Smooth muscle cell (in vitro differentiated cells): ENCODE data around the gene MCAM. TPM values are rescaled to one million over a fixed set of nuclear protein-coding genes. Genes with fewer than 3 reads are reported as not detected.

Source experiments
- DNase-seq: peaks from one replicate; lab custom pipeline; 2025; ENCODE audit not compliant: unreplicated experiment; lab: John Stamatoyannopoulos, UW
- H2AFZ ChIP-seq: fragments of 200-600 bp; sonication (generic); 2 replicates; pipeline ENCODE4 v1.6.0; 2016; ENCODE audit warnings: antibody characterized with exemption, low read depth, mild to moderate bottlenecking
- H3F3A ChIP-seq: fragments of 200-600 bp; sonication (generic); 2 replicates; pipeline ENCODE4 v1.6.0; 2017; ENCODE audit warnings: antibody characterized with exemption, low read depth
- H3K27ac ChIP-seq: fragments of 200-600 bp; sonication (generic); 2 replicates; pipeline ENCODE4 v1.5.1; 2016; ENCODE audit warnings: low read depth, mild to moderate bottlenecking
- H3K27me3 ChIP-seq: fragments of 200-600 bp; sonication (generic); 2 replicates; pipeline ENCODE4 v1.6.1; 2016; ENCODE audit warnings: low read depth, mild to moderate bottlenecking
- H3K36me3 ChIP-seq: fragments of 200-600 bp; sonication (generic); 2 replicates; pipeline ENCODE4 v1.5.1; 2016; ENCODE audit warnings: low read depth
- H3K4me1 ChIP-seq: fragments of 200-600 bp; sonication (generic); 2 replicates; pipeline ENCODE4 v1.5.1; 2016; ENCODE audit warnings: low read depth
- H3K4me2 ChIP-seq: fragments of 200-600 bp; sonication (generic); 2 replicates; pipeline ENCODE4 v1.6.0; 2016; ENCODE audit warnings: mild to moderate bottlenecking
- H3K4me3 ChIP-seq: fragments of 200-600 bp; sonication (generic); 2 replicates; pipeline ENCODE4 v1.5.1; 2016; ENCODE audit warnings: mild to moderate bottlenecking
- H3K79me2 ChIP-seq: fragments of 200-600 bp; sonication (generic); 2 replicates; pipeline ENCODE4 v1.6.0; 2016; ENCODE audit warnings: low read depth, mild to moderate bottlenecking
- H3K9ac ChIP-seq: fragments of 200-600 bp; sonication (generic); 2 replicates; pipeline ENCODE4 v1.6.0; 2016; ENCODE audit warnings: low read depth
- H3K9me3 ChIP-seq: fragments of 200-600 bp; sonication (generic); replicated peaks from 2 replicates; pipeline ENCODE4 v1.5.1; 2016; ENCODE audit warnings: low read depth
- H4K20me1 ChIP-seq: fragments of 200-600 bp; sonication (generic); 2 replicates; pipeline ENCODE4 v1.6.0; 2016; ENCODE audit warnings: low read depth
- CTCF ChIP-seq: fragments of 200-600 bp; sonication (generic); IDR thresholded peaks from 2 replicates; pipeline ENCODE4 v1.5.1; 2017; ENCODE audit warnings: borderline replicate concordance, mild to moderate bottlenecking, antibody characterized with exemption; ENCODE audit not compliant: insufficient read depth, poor library complexity, severe bottlenecking
- WGBS: methylation state at CpG from one replicate; pipeline ENCODE4 v1.1.7; 2016; ENCODE audit warnings: low lambda C conversion rate; 5-methylcytosine and 5-hydroxymethylcytosine counted together
- polyA plus RNA-seq: library from polyadenylated mRNA; unstranded; fragments of >200 nt; fragmentation: Nextera tagmentation; extraction: Ambion mirVana; gene quantifications from 2 replicates; pipeline ENCODE4 v1.2.1, GENCODE V29; 2016
- total RNA-seq: library from RNA; depleted of rRNA; stranded (reverse); fragments of >200 nt; gene quantifications from 2 replicates; pipeline ENCODE4 v1.2.3, GENCODE V29; 2014

Gene MCAM
- total and polyA plus RNA-seq, 2 experiments from 2014 or later = 30.7 to 138 TPM

DNA sequence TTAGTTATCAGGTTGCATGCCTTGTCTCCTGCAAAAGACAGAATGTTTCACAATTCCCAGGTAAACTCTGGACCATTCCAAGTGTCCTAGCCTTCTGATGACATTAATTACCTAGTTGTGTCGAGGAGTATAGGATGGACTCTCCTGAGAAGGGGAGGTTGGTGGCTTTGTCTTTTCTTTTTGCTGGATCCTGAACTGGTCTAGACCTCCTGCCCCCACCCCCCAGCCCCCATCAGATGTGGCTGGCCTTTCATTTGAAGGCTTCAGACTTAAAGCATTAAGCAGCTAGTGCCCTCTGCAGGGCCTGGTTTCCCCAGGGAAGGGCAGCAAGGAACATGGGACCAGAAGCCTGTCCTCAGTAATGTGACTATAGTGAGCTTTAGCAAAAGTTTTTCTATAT is 9.7 kb downstream of the MCAM start:
- Histone ChIP-seq H3K4me1 (peaks cover 14% of the 10 kb centered on the region), H3K4me3 (no peak overlapping the region), H3K27me3 (no peaks in the 10 kb centered on the region), H3F3A (no peaks in the 10 kb centered on the region), H3K27ac (no peak overlapping the region), H3K9ac (no peak overlapping the region), H3K36me3 (no peaks in the 10 kb centered on the region), H3K4me2 (no peak overlapping the region), H4K20me1 (no peaks in the 10 kb centered on the region), H3K79me2 (no peaks in the 10 kb centered on the region), H3K9me3 (no peaks in the 10 kb centered on the region), H2AFZ (no peak overlapping the region)
- DNase-seq = no peak
- TF ChIP-seq CTCF = no peak
- 100% methylated on average over 1 of the region's 1 CpG for WGBS

GRCh38 chr11:119306373-119306890 is 10.5 kb downstream of the MCAM start:
- WGBS = 82% methylated on average over 5 of the region's 5 CpGs
- Histone ChIP-seq H3K27me3 (no peaks in the 10 kb centered on the region), H3F3A (no peaks in the 10 kb centered on the region), H3K4me2 (no peak overlapping the region), H3K4me3 (no peak overlapping the region), H3K9ac (no peak overlapping the region), H3K27ac (peak overlapping the region; percentile 9), H3K9me3 (no peaks in the 10 kb centered on the region), H4K20me1 (no peaks in the 10 kb centered on the region), H3K36me3 (no peaks in the 10 kb centered on the region), H2AFZ (no peak overlapping the region), H3K4me1 (peaks cover 14% of the 10 kb centered on the region), H3K79me2 (no peaks in the 10 kb centered on the region)
- TF ChIP-seq CTCF = no peak
- DNase-seq = no peak

- H3K9ac ChIP-seq = no peak overlapping the region
- no peak overlapping the region for H2AFZ ChIP-seq
- H3K27ac ChIP-seq = no peak overlapping the region
- no peaks in the 10 kb centered on the region for H3K36me3 ChIP-seq
- DNase-seq = no peak
- no peaks in the 10 kb centered on the region for H3F3A ChIP-seq
- peaks cover 14% of the 10 kb centered on the region for H3K4me1 ChIP-seq
- H3K4me3 ChIP-seq = no peak overlapping the region
- no peak for TF ChIP-seq CTCF
- H3K79me2 ChIP-seq = no peaks in the 10 kb centered on the region
- H4K20me1 ChIP-seq = no peaks in the 10 kb centered on the region
- no peak overlapping the region for H3K4me2 ChIP-seq
- H3K9me3 ChIP-seq = no peaks in the 10 kb centered on the region
- H3K27me3 ChIP-seq = no peaks in the 10 kb centered on the region
- 96% methylated on average over 7 of the region's 7 CpGs for WGBS
These were observed 11.2 kb downstream of the MCAM start for GRCh38 chr11:119305556-119306372.
